Myocyte (in vitro differentiated cells): ENCODE measurements around the gene CDH4. TPM values are rescaled to one million over a fixed set of nuclear protein-coding genes. Genes with fewer than 3 reads are reported as not detected.
"Not testable (repeated sequence)": the region's sequence is repeated elsewhere in the genome, so short reads cannot be mapped to it uniquely, and the experiment has no call there.

Experiments used
- DNase-seq: peaks from one replicate; pipeline ENCODE4 v3.0.0-alpha.2; 2012; ENCODE audit warnings: low read depth
- total RNA-seq: library from RNA; depleted of rRNA; stranded (reverse); fragments of >200 nt; gene quantifications from 2 replicates; pipeline ENCODE4 v1.2.3, GENCODE V29; 2014

CDH4 gene
- total RNA-seq, 1 donor from 2014 or later = 0.45 TPM

- DNase-seq = no peak
Measured at GRCh38 chr20:61437280-61438206, 185.5 kb downstream of the CDH4 start.

- DNase-seq = no peak
Measured at GRCh38 chr20:61438285-61438684, 186.2 kb downstream of the CDH4 start.

- peak; percentile 69 for DNase-seq
Measured at GRCh38 chr20:61439251-61439650, 187.2 kb downstream of the CDH4 start.

GRCh38 chr20:61440548-61441055 is 188.5 kb downstream of the CDH4 start:
- DNase-seq = no peak

- no peak for DNase-seq
Measured at GRCh38 chr20:61441537-61441936, 189.5 kb downstream of the CDH4 start.

- DNase-seq = no peak
Measured at GRCh38 chr20:61442075-61442670, 190.1 kb downstream of the CDH4 start.

- DNase-seq = no peak
Measured at GRCh38 chr20:61442718-61443117, 190.7 kb downstream of the CDH4 start.

- no peak for DNase-seq
Measured at GRCh38 chr20:61443443-61444126, 191.5 kb downstream of the CDH4 start.

GRCh38 chr20:61444637-61445036 is 192.6 kb downstream of the CDH4 start:
- no peak for DNase-seq

GRCh38 chr20:61445138-61445537 is 193.1 kb downstream of the CDH4 start:
- DNase-seq = no peak

- peak; percentile 5 for DNase-seq
Measured at GRCh38 chr20:61445741-61446140, 193.7 kb downstream of the CDH4 start.

GRCh38 chr20:61447952-61448351 is 195.9 kb downstream of the CDH4 start:
- no peak for DNase-seq

- no peak for DNase-seq
Measured at GRCh38 chr20:61448386-61448785, 196.3 kb downstream of the CDH4 start.

- DNase-seq = no peak
Measured at GRCh38 chr20:61449057-61449609, 197.1 kb downstream of the CDH4 start.

- DNase-seq = no peak
Measured at GRCh38 chr20:61449916-61450315, 197.9 kb downstream of the CDH4 start.

GRCh38 chr20:61450549-61450948 is 198.5 kb downstream of the CDH4 start:
- DNase-seq = no peak

- DNase-seq = no peak
Measured at GRCh38 chr20:61451009-61451408, 198.9 kb downstream of the CDH4 start.

- DNase-seq = no peak
Measured at GRCh38 chr20:61451953-61452352, 199.9 kb downstream of the CDH4 start.

- no peak for DNase-seq
Measured at GRCh38 chr20:61453219-61453618, 201.2 kb downstream of the CDH4 start.

GRCh38 chr20:61453623-61454022 is 201.6 kb downstream of the CDH4 start:
- not testable (repeated sequence) for DNase-seq

GRCh38 chr20:61454053-61454452 is 202.0 kb downstream of the CDH4 start:
- no peak for DNase-seq
